HL-60 (cell line): ENCODE results near the gene HECTD4.

Experiments
- DNase-seq, 2 experiments: peaks; one replicate each; pipeline ENCODE4 v3.0.0-alpha.2; 2010 to 2020; ENCODE audit warnings: low read depth in 1 of 2, low spot score in 1 of 2
- H3K27ac ChIP-seq: fragments of 250-450 bp; sonication (Bioruptor Pico); replicated peaks from 2 replicates; pipeline ENCODE4 v1.5.1; 2020; ENCODE audit warnings: mild to moderate bottlenecking, moderate library complexity
- H3K27me3 ChIP-seq: fragments of 250-450 bp; sonication (Bioruptor Pico); 2 replicates; pipeline ENCODE4 v1.5.1; 2021; ENCODE audit warnings: mild to moderate bottlenecking, moderate library complexity; ENCODE audit not compliant: insufficient read depth, poor library complexity, severe bottlenecking
- H3K4me3 ChIP-seq: replicated peaks from 2 replicates; pipeline ENCODE4 v1.5.1; 2011; ENCODE audit warnings: mild to moderate bottlenecking, control low read depth, low read length; ENCODE audit not compliant: insufficient read depth
- GABPA ChIP-seq: IDR thresholded peaks from 2 replicates; pipeline ENCODE4 v1.6.1; 2012; ENCODE audit warnings: low read depth
- POLR2AphosphoS5 ChIP-seq: IDR thresholded peaks from 2 replicates; pipeline ENCODE4 v1.6.1; 2012; ENCODE audit warnings: low read depth
- REST ChIP-seq: IDR thresholded peaks from 2 replicates; pipeline ENCODE4 v1.6.1; 2012; ENCODE audit warnings: low read depth; ENCODE audit not compliant: insufficient replicate concordance
- SPI1 ChIP-seq: IDR thresholded peaks from 2 replicates; pipeline ENCODE4 v1.6.1; 2012; ENCODE audit warnings: low read depth, mild to moderate bottlenecking, borderline replicate concordance
- TF ChIP-seq, protein P1 (sequence below): IDR thresholded peaks from one replicate; pipeline ENCODE4 v1.5.1; 2011; ENCODE audit warnings: low read length, control low read depth, inconsistent platforms; ENCODE audit not compliant: insufficient read depth

The HECTD4 gene

GRCh38 chr12:112122823-112123690 is 259.2 kb downstream of the HECTD4 start:
- Histone ChIP-seq H3K27ac (no peak overlapping the region), H3K27me3 (no peaks in the 10 kb centered on the region), H3K4me3 (no peak overlapping the region)
- no peak for TF ChIP-seq POLR2AphosphoS5
- no peak for DNase-seq

DNA sequence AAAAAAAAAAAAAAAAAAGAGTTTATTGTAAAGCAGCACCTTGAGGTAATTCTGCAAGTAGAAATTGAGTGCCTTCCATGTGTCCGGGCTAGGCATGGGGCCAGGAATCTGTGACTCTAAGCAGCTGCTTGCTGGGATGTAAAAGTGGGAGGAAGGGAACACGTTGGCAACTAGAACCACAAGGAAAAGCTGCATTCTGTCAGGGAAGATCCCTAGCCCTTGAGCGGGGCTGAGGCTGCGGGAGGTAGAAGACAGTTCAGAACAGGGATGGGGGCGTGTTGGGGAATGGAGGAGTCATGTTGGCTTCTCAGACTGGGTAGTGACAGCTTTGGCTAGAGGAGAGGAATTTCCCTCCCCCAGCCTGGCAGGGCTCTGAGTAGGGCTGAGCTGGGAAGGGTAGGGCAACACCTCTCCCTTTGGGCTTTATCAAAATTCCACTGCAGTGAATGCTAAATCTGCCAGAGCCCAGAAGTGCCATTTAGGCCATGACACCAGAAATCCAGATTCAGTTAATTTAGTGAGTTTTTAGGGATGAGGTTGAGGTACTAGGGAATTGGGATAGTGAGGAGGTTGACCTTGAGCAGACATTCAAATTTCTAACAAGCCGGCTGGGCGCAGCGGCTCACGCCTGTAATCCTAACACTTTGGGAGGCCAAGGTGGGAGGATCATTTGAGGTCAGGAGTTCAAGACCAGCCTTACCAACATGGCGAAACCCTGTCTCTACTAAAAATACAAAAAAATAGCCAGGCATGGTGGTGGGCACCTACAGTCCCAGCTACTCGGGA is 260.3 kb downstream of the HECTD4 start:
- Histone ChIP-seq H3K27me3 (no peaks in the 10 kb centered on the region), H3K27ac (no peak overlapping the region), H3K4me3 (no peak overlapping the region)
- no peak for TF ChIP-seq GABPA
- no peak for TF ChIP-seq SPI1
- no peak for TF ChIP-seq REST
- no peak for TF ChIP-seq POLR2AphosphoS5
- TF ChIP-seq, protein P1, sequence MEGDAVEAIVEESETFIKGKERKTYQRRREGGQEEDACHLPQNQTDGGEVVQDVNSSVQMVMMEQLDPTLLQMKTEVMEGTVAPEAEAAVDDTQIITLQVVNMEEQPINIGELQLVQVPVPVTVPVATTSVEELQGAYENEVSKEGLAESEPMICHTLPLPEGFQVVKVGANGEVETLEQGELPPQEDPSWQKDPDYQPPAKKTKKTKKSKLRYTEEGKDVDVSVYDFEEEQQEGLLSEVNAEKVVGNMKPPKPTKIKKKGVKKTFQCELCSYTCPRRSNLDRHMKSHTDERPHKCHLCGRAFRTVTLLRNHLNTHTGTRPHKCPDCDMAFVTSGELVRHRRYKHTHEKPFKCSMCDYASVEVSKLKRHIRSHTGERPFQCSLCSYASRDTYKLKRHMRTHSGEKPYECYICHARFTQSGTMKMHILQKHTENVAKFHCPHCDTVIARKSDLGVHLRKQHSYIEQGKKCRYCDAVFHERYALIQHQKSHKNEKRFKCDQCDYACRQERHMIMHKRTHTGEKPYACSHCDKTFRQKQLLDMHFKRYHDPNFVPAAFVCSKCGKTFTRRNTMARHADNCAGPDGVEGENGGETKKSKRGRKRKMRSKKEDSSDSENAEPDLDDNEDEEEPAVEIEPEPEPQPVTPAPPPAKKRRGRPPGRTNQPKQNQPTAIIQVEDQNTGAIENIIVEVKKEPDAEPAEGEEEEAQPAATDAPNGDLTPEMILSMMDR, result no peak
- DNase-seq, result no peak

DNA sequence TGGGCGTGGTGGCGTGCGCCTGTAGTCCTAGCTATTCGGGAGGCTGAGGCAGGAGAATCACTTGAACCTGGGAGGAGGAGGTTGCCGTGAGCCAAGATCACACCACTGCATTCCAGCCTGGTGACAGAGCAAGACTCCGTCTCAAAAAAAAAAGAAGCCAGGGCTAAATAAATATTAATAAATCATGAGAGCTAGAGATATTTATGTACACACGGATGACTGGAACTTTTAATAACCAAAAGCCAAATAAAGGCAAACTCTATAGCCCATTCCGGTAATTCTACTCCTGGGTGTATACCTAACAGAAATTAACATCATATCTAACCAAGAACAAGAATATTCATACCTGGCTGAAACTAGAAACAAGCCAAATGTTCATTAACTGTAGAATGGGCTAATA is 264.5 kb downstream of the HECTD4 start:
- no peak for TF ChIP-seq GABPA
- TF ChIP-seq REST, result no peak
- TF ChIP-seq SPI1, result no peak
- TF ChIP-seq, protein P1, result no peak
- no peak for TF ChIP-seq POLR2AphosphoS5
- no peak for DNase-seq
- no peak overlapping the region for H3K4me3 ChIP-seq
- peak overlapping the region; percentile 77 for H3K27ac ChIP-seq
- no peaks in the 10 kb centered on the region for H3K27me3 ChIP-seq

DNA sequence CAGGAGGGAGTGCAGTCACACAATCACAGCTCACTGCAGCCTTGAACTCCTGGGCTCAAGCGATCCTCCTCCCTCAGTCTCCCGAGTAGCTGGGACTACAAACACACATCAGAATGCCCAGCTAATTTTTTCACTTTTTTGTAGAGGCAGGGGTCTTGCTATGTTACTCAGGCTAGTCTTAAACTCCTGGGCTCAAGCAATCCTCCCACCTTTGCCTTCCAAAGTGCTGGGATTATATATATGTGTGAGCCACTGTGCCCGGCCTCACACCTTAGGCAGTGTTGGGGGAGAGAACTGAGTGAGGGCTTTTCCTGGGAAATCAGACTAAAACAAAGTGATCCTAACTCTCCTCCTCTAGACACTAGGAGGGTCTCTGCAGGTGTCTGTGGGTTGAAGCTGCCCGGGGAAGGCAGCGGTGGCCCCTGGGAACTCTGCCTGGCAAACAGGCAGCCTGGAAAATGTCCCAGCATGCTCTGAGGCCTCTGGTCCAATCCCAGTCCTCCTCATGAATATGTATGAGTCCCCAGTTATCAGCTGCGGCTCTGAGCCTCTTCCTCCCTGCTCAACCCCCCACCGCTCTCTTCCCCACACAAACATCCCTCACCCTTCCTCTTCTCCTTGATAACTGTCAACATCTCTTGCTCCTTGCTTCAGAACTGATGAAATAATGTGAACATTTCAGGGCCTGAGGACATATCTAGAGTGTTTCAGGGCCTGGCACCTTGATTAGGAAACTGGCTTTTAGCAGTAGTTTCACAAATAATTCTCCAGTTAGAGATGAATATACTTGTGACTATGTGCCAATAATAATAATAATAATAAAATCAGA is 265.8 kb downstream of the HECTD4 start:
- peak; percentile 70 to 90 for DNase-seq
- TF ChIP-seq GABPA (no peak), SPI1 (peak; percentile 69; the same call in 1 of the 2 replicates), POLR2AphosphoS5 (0 out of 2 replicates have a peak, but pooled peaks have one; percentile 20), REST (no peak)
- TF ChIP-seq, protein P1, result no peak
- no peak overlapping the region for H3K4me3 ChIP-seq
- peak overlapping the region; percentile 77 for H3K27ac ChIP-seq
- H3K27me3 ChIP-seq, result no peaks in the 10 kb centered on the region
